HG02610 (cell line): Measurements from ENCODE around the gene PPP1R14B.

Source experiments
- ATAC-seq: cut with Tn5 transposase; IDR thresholded peaks from one replicate; pipeline ENCODE4 v1.9.1; 2021; ENCODE audit warnings: mild to moderate bottlenecking, moderate library complexity; ENCODE audit not compliant: unreplicated experiment

PPP1R14B gene

DNA sequence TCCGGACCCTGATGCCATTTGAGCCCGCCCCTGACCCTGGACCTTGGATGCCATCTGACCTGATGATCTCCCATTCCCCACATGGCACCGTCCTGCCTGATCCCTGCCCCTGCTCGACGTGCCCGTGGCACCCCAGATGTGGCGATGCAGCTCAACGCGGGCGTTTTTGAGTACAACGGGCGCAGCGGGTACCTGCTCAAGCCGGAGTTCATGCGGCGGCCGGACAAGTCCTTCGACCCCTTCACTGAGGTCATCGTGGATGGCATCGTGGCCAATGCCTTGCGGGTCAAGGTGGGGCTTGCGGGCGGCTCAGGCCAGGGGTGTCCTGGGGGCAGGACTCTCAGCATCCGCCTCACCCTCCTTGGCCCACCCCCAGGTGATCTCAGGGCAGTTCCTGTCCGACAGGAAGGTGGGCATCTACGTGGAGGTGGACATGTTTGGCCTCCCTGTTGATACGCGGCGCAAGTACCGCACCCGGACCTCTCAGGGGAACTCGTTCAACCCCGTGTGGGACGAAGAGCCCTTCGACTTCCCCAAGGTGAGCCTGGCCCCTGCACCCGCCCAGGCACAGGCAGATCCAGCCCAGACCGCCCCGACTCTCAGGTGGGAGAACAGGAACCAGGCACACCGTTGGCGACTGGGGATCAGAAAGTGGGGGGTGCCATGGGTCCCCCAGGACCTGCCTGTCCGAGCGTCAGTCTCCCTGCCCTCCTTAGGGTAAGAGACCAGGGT is 15.7 kb upstream of the PPP1R14B start:
- ATAC-seq = no peak

- ATAC-seq = no peak
These were observed 14.9 kb upstream of the PPP1R14B start for GRCh38 chr11:64261556-64262080.

DNA sequence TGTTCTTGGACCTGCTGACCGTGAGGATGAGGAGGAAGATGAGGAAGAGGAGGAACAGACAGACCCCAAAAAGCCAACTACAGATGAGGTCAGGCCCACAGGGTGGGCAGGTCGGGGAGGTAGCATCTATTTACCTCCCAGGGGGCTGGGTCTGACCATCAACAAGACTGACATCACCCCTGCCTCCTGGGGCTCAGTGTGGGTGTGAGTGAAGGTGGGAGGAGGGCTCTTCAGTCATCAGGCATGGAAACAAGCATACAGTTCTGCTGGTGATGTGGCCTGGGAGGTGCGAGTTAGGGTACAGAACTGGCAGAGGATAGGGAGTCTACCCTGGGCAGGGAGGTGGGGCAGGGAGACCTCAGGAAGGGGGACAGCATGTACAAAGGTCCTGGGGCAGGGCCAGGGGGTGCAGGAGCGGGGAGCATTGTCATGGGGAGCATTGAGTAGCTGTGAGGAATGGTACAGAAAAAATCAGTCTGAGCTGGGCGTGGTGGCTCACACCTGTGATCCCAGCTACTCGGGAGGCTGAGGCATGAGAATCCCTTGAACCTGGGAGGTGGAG is 13.5 kb upstream of the PPP1R14B start:
- no peak for ATAC-seq

GRCh38 chr11:64259533-64260067 is 12.9 kb upstream of the PPP1R14B start:
- ATAC-seq = no peak

- ATAC-seq = no peak
These were observed 12.3 kb upstream of the PPP1R14B start for GRCh38 chr11:64258946-64259532.

DNA sequence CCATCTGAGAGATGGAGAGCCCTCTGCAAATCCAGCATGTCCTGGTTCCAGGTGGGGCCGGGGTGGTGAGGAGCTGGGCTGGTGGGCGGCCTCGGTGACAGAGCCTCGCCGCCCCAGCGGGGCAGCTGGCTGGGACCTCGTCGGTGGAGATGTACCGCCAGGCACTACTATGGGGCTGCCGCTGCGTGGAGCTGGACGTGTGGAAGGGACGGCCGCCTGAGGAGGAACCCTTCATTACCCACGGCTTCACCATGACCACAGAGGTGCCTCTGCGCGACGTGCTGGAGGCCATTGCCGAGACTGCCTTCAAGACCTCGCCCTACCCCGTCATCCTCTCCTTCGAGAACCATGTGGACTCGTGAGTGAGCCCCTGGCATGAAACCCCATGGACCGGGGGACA is 11.6 kb upstream of the PPP1R14B start:
- ATAC-seq = no peak

DNA sequence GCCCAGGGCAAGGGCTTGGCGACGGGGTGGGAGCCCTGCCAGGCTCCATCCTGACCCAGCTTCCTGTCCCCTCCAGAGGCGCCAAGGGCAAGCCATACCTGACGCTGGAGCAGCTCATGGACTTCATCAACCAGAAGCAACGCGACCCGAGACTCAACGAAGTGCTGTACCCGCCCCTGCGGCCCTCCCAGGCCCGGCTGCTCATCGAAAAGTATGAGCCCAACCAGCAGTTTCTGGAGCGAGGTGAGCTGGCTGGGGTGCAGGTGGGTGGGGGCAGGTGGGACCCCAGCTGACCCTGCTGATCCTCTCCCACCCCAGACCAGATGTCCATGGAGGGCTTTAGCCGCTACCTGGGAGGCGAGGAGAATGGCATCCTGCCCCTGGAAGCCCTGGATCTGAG is 9.6 kb upstream of the PPP1R14B start:
- ATAC-seq = no peak

DNA sequence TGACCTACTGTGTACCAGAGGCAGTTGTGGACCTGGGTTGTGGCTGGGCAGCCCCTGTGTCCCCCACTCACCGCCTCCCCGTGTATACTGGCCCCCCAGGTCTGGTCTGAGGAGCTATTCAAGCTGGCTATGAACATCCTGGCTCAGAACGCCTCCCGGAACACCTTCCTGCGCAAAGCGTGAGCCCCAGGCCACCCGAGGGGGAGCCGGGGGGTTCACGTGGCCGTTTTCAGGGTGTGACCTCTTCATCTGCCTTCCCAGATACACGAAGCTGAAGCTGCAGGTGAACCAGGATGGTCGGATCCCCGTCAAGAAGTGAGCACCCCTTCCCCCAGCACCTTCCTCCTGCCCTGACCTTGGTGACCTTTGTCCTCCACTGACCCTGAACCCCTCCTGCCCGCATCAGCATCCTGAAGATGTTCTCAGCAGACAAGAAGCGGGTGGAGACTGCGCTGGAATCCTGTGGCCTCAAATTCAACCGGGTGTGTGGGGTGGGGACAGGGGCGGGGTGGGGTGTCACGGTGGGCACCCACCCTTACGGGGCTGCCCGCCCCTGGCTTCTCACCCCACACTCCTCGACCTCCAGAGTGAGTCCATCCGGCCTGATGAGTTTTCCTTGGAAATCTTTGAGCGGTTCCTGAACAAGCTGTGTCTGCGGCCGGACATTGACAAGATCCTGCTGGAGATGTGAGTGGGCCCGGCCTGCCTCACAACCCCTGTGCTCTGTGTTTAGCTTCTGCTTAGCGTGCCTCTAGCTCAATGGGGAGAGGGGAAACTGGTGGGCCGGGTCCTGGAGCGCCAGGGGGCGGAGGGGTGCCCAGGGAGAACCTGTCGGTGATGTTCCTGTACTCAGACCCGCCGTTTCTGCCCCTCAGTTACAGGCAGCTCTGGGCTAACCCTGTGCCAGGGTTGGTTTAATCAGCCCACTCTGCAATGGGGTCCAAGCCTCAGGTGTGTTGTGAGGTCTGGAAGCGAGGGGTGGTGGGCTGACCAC is 8.7 kb upstream of the PPP1R14B start:
- ATAC-seq = no peak

DNA sequence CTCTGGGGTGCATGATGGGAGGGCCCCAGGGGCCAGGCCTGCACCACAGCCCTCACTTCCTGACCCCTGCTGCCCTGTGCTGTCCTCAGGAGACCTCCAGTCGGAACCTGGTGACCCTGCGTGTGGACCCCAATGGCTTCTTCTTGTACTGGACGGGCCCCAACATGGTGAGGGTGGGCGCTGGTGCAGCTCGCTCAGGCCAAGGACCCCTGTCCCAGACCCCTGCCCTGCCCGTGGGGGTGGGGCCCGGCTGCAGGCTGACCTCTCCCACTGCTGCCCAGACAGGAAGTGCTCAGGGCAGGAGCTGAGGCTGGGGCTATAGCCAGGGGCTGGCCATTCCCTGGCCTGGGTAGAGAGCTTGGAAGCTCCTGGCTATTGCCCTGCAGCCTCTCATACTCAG is 7.6 kb upstream of the PPP1R14B start:
- no peak for ATAC-seq

DNA sequence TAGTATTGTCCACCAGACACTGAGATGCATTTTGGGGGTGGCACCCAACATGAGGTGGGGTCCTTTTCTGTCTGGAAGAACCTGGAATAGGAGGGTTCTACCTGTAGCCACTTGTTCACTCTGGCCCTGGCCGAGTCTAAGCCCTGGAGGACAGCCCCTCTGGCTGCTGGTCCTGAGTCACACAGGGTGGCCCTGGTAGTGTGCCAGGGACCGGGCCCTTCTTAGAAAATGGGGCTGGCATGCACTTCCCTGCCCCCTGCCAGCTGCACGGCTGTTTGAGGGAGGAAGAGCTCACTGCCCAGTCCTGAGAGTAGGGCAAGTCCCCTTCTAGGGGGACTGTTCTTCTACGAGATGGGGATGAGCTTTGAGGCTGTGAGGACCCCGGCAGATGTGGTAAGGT is 6.7 kb upstream of the PPP1R14B start:
- no peak for ATAC-seq

DNA sequence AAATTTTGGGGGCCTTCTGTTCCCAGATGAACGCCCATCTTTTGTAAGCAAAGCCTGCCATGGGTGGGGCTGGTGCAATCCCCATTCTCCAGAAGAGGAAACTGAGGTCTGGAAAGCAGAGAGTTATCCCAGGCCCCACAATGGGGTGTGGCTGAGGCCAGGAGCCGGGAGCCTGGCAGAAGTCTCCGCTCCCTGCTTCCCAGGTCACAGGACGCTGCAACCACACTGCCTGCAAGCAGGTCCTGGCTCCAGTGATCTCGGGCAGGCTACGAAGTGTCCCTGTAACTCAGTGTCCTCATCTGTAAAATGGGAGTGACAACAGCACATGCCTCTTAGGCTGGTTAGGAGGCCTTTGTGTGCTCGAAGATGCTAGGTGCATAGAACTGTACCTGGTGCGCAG is 6.3 kb upstream of the PPP1R14B start:
- ATAC-seq = no peak

- ATAC-seq = no peak
These were observed 5.5 kb upstream of the PPP1R14B start for GRCh38 chr11:64252003-64252872.

- no peak for ATAC-seq
These were observed 4.9 kb upstream of the PPP1R14B start for GRCh38 chr11:64251753-64252002.

GRCh38 chr11:64251016-64251752 is 4.4 kb upstream of the PPP1R14B start, which contains the start of gene PLCB3:
PLCB3 (plus strand) TSS chr11:64251530; CDS start chr11:64251650, 120 bp downstream.
- ATAC-seq = no peak

- no peak for ATAC-seq
These were observed 3.8 kb upstream of the PPP1R14B start for GRCh38 chr11:64250415-64251015.

GRCh38 chr11:64249563-64250414 is 3.0 kb upstream of the PPP1R14B start:
- no peak for ATAC-seq

DNA sequence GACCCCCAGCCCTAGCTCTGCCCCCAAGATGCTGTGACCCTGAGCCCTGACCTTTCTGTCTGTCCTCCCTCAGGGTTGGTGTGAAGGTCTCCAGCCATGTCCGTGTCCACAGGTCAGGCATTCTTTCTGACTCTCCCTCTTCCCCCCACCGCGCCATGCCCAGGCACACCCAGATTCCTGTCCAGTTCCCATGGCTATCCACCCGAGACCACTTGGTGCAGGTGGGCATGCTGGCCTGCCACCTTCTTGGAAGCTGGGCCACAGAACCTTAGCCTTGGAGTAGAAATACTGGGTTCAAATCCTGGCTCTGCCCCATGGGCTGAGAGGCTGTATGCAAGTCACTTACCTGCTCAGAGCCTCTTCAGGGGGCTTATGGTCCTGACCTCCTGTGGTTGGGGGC is 2.3 kb upstream of the PPP1R14B start:
- ATAC-seq = no peak

- ATAC-seq = no peak
These were observed 1.8 kb upstream of the PPP1R14B start for GRCh38 chr11:64248578-64248977.
